Measurements from ENCODE around the gene RFNG.
"Not testable (repeated sequence)": the region's sequence is repeated elsewhere in the genome, so short reads cannot be mapped to it uniquely, and the experiment has no call there.

Gene RFNG

GRCh38 chr17:82050761-82051641 lies 610 bp downstream of the RFNG start:
- no peak for DNase-seq
- intact Hi-C loops (cut with DNase I), result no loop called here

- no peak for DNase-seq
- intact Hi-C loops (cut with DNase I), result no loop called here
These were observed 1.4 kb downstream of the RFNG start for GRCh38 chr17:82050152-82050760.

- DNase-seq, result no peak
- intact Hi-C loops (cut with DNase I), result no loop called here
These were observed 2.1 kb downstream of the RFNG start for GRCh38 chr17:82049521-82049971.

GRCh38 chr17:82049106-82049505 lies 2.5 kb downstream of the RFNG start:
- no peak for DNase-seq
- intact Hi-C loops (cut with DNase I), result no loop called here

- intact Hi-C loops (cut with DNase I), result no loop called here
- no peak for DNase-seq
These were observed 3.0 kb downstream of the RFNG start for GRCh38 chr17:82048571-82048971.

- DNase-seq, result no peak
- intact Hi-C loops (cut with DNase I), result no loop called here
These were observed 3.6 kb downstream of the RFNG start for GRCh38 chr17:82047914-82048570.

- intact Hi-C loops (cut with DNase I), result no loop called here
- DNase-seq, result no peak
These were observed 4.2 kb downstream of the RFNG start for GRCh38 chr17:82047379-82047778.

GRCh38 chr17:82046903-82047302 lies 4.7 kb downstream of the RFNG start:
- intact Hi-C loops (cut with DNase I), result no loop called here
- DNase-seq, result no peak

- intact Hi-C loops (cut with DNase I), result no loop called here
- no peak for DNase-seq
These were observed 5.6 kb downstream of the RFNG start for GRCh38 chr17:82045936-82046484.

GRCh38 chr17:82043507-82043906 lies 8.1 kb downstream of the RFNG start:
- no peak for DNase-seq

GRCh38 chr17:82042649-82043048 lies 9.0 kb downstream of the RFNG start:
- intact Hi-C loops (cut with DNase I), result no loop called here
- DNase-seq, result no peak

More at GRCh38 chr17:82043507-82043906, 8.1 kb downstream of the RFNG start:
- intact Hi-C loops (cut with DNase I), result no loop called here

GRCh38 chr17:82041144-82041814 lies 10.3 kb downstream of the RFNG start:
- no peak for DNase-seq
- intact Hi-C loops (cut with DNase I), result no loop called here

- DNase-seq, result no peak
- intact Hi-C loops (cut with DNase I), result no loop called here
These were observed 11.8 kb downstream of the RFNG start for GRCh38 chr17:82039695-82040299.

GRCh38 chr17:82038796-82039409 lies 12.7 kb downstream of the RFNG start:
- intact Hi-C loops (cut with DNase I), result not testable (repeated sequence)

GRCh38 chr17:82037889-82038195 lies 13.8 kb downstream of the RFNG start:
- intact Hi-C loops (cut with DNase I), result no loop called here
- peak in 1 of 42 donors; percentile 11 for DNase-seq

More at GRCh38 chr17:82038796-82039409, 12.7 kb downstream of the RFNG start:
- DNase-seq, result not testable (repeated sequence)

- intact Hi-C loops (cut with DNase I), result no loop called here
These were observed 14.3 kb downstream of the RFNG start, which contains the start of gene DCXR for GRCh38 chr17:82037092-82037888. DCXR (minus strand) TSS chr17:82037697; CDS start chr17:82037682, 15 bp downstream.

GRCh38 chr17:82036634-82037091 lies 14.9 kb downstream of the RFNG start:
- DNase-seq, result no peak
- intact Hi-C loops (cut with DNase I), result no loop called here

More at GRCh38 chr17:82037092-82037888, 14.3 kb downstream of the RFNG start, which contains the start of gene DCXR:
- DNase-seq, result peak; percentile 96 to 99 (median 98)

Data from head of caudate nucleus (tissue), 42 donors.